Body of pancreas (tissue), 4 donors: Measurements from ENCODE around the gene CNOT6. TPM values are rescaled to one million over a fixed set of nuclear protein-coding genes. Genes with fewer than 3 reads are reported as not detected.

Experiments used
- ATAC-seq: fragments of 150-250 bp; one replicate; pipeline ENCODE4 v1.9.1; 2016
- DNase-seq, 4 donors: peaks; one replicate each; pipeline ENCODE4 v3.0.0-alpha.2; 2019
- H3K27ac ChIP-seq, 4 donors: fragments of 200-600 bp; sonication (generic); 1 replicate in 3 of 4; 2 replicates in 1 of 4; pipeline versions ENCODE4 v1.5.1 to v1.6.1; 2016 to 2019; ENCODE audit warnings: mild to moderate bottlenecking in 1 of 4, mixed read lengths in 1 of 4, moderate library complexity in 1 of 4
- H3K27me3 ChIP-seq, 2 donors: fragments of 200-600 bp; sonication (generic); one replicate each; pipeline ENCODE4 v1.6.0; 2016; ENCODE audit warnings: mild to moderate bottlenecking in 1 of 2
- H3K36me3 ChIP-seq, 2 donors: fragments of 200-600 bp; sonication (generic); replicated peaks in 1 of 2; 2 replicates each; pipeline ENCODE4 v1.5.1; 2016; ENCODE audit warnings: low read depth in 2 of 2; ENCODE audit not compliant: insufficient read depth in 1 of 2
- H3K4me1 ChIP-seq: fragments of 200-600 bp; sonication (generic); one replicate; pipeline ENCODE4 v1.6.0; 2016
- H3K4me3 ChIP-seq, 2 donors: fragments of 200-600 bp; sonication (generic); 1 replicate in 1 of 2; 2 replicates in 1 of 2; pipeline ENCODE4 v1.5.1; 2016 to 2019
- H3K9me3 ChIP-seq, 3 donors: fragments of 200-600 bp; sonication (generic); 1 replicate in 2 of 3; 2 replicates in 1 of 3; pipeline ENCODE4 v1.5.1; 2016
- POLR2A ChIP-seq, 3 donors: fragments of 450-650 bp; IDR thresholded peaks; one replicate each; pipeline ENCODE4 v1.6.1; 2016; ENCODE audit warnings: antibody characterized with exemption in 3 of 3, mild to moderate bottlenecking in 2 of 3
- WGBS, 2 donors: methylation state at CpG; one replicate each; pipeline ENCODE4 v1.1.5; 2017; 5-methylcytosine and 5-hydroxymethylcytosine counted together
- intact Hi-C: fragments of 100-400 bp; cut with DNase I; formaldehyde crosslinking; loops from one replicate; pipeline ENCODE4 v1.15.1; 2023
- small RNA-seq: library from RNA; depleted of rRNA; stranded (forward); fragments of <200 nt; gene quantifications from one replicate; pipeline ENCODE3, GENCODE V24; 2016
- total RNA-seq, 2 donors: library from RNA; depleted of rRNA; stranded (reverse); fragments of >200 nt; gene quantifications; one replicate each; pipeline ENCODE4 v1.1.0, GENCODE V29; 2016
- TF ChIP-seq, protein P1 (sequence below), 7 experiments: fragments of 450-650 bp in 4 of 7; fragments of 200-600 bp in 3 of 7; sonication (generic) in 3 of 7; IDR thresholded peaks; one replicate each; pipeline ENCODE4 v1.5.1; 2016 to 2019; ENCODE audit warnings: antibody characterized with exemption in 7 of 7

The CNOT6 gene
- total RNA-seq, 2 donors from 2014 or later = 4.0 to 7.5 TPM

GRCh38 chr5:180626661-180627385 is 132.6 kb downstream of the CNOT6 start:
- Histone ChIP-seq H3K4me3 (no peak overlapping the region), H3K27ac (no peak overlapping the region), H3K36me3 (no peaks in the 10 kb centered on the region), H3K4me1 (no peaks in the 10 kb centered on the region), H3K27me3 (no peaks in the 10 kb centered on the region), H3K9me3 (no peaks in the 10 kb centered on the region)
- intact Hi-C loops = no loop called here
- WGBS, 2 donors = 63 to 77% methylated on average over 3 to 15 of the region's 15 CpGs
- DNase-seq = no peak
- TF ChIP-seq, protein P1, sequence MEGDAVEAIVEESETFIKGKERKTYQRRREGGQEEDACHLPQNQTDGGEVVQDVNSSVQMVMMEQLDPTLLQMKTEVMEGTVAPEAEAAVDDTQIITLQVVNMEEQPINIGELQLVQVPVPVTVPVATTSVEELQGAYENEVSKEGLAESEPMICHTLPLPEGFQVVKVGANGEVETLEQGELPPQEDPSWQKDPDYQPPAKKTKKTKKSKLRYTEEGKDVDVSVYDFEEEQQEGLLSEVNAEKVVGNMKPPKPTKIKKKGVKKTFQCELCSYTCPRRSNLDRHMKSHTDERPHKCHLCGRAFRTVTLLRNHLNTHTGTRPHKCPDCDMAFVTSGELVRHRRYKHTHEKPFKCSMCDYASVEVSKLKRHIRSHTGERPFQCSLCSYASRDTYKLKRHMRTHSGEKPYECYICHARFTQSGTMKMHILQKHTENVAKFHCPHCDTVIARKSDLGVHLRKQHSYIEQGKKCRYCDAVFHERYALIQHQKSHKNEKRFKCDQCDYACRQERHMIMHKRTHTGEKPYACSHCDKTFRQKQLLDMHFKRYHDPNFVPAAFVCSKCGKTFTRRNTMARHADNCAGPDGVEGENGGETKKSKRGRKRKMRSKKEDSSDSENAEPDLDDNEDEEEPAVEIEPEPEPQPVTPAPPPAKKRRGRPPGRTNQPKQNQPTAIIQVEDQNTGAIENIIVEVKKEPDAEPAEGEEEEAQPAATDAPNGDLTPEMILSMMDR (IDR thresholded peaks at IDR 0.05) = no peak
- no peak for TF ChIP-seq POLR2A (IDR thresholded peaks at IDR 0.05)
- ATAC-seq = no peak

DNA sequence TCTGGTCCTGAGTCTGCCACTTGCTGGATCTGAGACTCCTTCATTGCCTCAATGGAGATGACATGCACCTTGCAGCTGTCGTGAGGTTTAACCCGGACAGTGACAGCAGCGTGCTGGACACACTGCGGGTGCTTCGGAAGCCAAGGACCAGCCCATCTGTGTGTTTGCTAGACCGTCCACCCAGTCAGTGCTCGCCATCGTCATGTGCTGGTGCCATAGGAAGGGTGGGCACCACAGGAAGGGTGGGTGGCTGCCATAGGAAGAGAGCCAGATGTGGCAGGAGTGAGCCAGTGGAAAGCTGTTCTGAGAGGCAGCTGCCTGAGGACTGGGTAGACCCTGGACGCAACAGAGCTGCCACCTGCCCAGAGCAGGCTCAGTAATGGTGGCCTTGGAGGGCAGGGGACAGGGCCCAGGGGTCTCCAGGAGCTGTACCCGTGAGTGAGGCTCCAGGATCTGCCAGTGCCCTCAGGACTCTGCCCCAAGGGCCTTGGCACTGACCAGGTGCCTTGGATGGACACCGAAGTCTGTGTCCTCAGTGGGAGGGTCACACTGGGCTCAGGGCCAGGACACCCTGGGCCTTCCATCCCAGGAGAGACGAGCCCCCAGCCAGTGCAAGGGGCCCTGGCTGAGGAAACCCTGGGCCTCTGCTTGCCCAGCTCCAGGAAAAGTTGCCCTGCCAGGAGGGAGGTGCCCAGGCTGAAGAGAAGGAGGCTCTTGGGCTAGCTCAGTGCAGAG is 133.4 kb downstream of the CNOT6 start:
- 66 to 70% methylated on average over 8 to 11 of the region's 12 CpGs for WGBS, 2 donors
- DNase-seq (no peak), ATAC-seq (no peak)
- intact Hi-C loops = no loop called here
- H3K4me1 ChIP-seq = no peaks in the 10 kb centered on the region
- TF ChIP-seq POLR2A (IDR thresholded peaks at IDR 0.05) = no peak
- TF ChIP-seq, protein P1 (IDR thresholded peaks at IDR 0.05) = no peak
- H3K27ac ChIP-seq = no peak overlapping the region
- no peak overlapping the region for H3K4me3 ChIP-seq
- H3K27me3 ChIP-seq = no peaks in the 10 kb centered on the region
- no peaks in the 10 kb centered on the region for H3K9me3 ChIP-seq
- no peaks in the 10 kb centered on the region for H3K36me3 ChIP-seq

Small RNA genes lying within 50 kb of the gene (small RNA-seq; reads per million reads assigned to genes)
- gene RNU6-525P = not detected

Other genes starting within 250 kb of the CNOT6 start
- 10 to 100 TPM; 20.4 to 33.2 TPM for gene MAPK9, start 202.3 kb upstream of the CNOT6 start, total RNA-seq
- gene GFPT2, start 141.0 kb upstream of the CNOT6 start, total RNA-seq = 10 to 100 TPM in 1 of 2 donors, 1 to 10 TPM in 1; 3.9 to 17.5 TPM
- not detected for gene SCGB3A1, start 97.1 kb downstream of the CNOT6 start, total RNA-seq
- gene FLT4, start 155.2 kb downstream of the CNOT6 start, total RNA-seq = 1 to 10 TPM; 6.3 to 7.5 TPM
- gene OR2Y1, start 245.7 kb downstream of the CNOT6 start, total RNA-seq = not detected